Measurements from ENCODE around the gene GPR32.

- TF ChIP-seq, protein P1, sequence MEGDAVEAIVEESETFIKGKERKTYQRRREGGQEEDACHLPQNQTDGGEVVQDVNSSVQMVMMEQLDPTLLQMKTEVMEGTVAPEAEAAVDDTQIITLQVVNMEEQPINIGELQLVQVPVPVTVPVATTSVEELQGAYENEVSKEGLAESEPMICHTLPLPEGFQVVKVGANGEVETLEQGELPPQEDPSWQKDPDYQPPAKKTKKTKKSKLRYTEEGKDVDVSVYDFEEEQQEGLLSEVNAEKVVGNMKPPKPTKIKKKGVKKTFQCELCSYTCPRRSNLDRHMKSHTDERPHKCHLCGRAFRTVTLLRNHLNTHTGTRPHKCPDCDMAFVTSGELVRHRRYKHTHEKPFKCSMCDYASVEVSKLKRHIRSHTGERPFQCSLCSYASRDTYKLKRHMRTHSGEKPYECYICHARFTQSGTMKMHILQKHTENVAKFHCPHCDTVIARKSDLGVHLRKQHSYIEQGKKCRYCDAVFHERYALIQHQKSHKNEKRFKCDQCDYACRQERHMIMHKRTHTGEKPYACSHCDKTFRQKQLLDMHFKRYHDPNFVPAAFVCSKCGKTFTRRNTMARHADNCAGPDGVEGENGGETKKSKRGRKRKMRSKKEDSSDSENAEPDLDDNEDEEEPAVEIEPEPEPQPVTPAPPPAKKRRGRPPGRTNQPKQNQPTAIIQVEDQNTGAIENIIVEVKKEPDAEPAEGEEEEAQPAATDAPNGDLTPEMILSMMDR (IDR thresholded peaks at IDR 0.05) = no peak
- no peak for TF ChIP-seq POLR2A (IDR thresholded peaks at IDR 0.05)
Observed at GRCh38 chr19:50745221-50745620, 25.0 kb upstream of the GPR32 start.

All from right lobe of liver (tissue), 4 donors.